IPS-NIHi7 (cell line): ENCODE data around the gene XKR8.

ENCODE experiments used
- DNase-seq: peaks from one replicate; pipeline ENCODE4 v3.0.0; 2012; ENCODE audit warnings: mixed read lengths; ENCODE audit errors: extremely low spot score

The XKR8 gene

DNA sequence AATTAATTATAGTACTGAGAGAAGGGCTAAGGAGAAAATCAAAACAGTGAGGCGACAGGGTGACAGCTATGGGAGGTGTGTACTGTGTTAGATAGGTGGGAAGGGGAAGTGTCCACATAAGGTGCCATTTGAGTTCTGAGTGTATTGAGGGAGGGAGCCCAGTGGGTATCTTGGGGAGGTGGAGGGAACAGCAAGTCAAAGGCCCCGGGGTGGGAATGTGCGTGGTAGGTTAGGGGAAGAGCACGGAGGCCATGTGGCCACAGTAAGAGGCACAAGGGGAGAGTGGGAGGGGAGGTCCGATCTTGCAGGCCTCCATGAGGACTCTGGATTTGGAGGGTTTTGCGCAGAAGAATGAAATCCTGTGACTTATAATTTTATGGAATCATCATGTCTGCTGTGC lies 3.0 kb upstream of the XKR8 start:
- no peak for DNase-seq

DNA sequence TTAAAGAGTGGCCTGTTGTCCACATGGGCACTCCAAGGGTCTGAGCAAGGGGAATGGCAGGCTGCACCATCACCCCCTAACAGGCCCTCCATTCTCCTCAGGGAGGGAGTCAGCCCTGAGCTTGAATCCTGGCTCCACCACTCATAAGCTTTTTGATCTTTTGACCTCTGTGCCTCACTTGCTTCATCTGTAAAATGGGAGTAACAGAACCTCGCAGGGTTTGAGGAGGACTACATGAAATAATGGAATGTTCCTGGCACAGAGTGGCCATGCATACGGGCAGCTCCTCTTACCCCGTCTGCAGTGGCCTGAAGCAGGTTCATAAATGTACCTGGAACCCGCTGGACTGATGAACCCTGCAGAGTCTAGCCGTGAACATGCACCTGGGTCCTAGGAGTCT lies 2.1 kb upstream of the XKR8 start:
- DNase-seq = no peak

DNA sequence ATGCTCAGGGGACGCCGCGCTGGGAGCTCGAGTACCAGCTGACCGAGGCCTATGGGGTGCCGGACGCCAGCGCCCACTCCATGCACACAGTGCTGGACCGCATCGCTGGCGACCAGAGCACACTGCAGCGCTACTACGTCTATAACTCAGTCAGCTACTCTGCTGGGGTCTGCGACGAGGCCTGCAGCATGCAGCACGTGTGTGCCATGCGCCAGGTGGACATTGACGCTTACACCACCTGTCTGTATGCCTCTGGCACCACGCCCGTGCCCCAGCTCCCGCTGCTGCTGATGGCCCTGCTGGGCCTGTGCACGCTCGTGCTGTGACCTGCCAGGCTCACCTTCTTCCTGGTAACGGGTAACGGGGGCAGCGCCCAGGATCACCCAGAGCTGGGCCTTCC lies 1.3 kb upstream of the XKR8 start:
- DNase-seq = no peak

DNA sequence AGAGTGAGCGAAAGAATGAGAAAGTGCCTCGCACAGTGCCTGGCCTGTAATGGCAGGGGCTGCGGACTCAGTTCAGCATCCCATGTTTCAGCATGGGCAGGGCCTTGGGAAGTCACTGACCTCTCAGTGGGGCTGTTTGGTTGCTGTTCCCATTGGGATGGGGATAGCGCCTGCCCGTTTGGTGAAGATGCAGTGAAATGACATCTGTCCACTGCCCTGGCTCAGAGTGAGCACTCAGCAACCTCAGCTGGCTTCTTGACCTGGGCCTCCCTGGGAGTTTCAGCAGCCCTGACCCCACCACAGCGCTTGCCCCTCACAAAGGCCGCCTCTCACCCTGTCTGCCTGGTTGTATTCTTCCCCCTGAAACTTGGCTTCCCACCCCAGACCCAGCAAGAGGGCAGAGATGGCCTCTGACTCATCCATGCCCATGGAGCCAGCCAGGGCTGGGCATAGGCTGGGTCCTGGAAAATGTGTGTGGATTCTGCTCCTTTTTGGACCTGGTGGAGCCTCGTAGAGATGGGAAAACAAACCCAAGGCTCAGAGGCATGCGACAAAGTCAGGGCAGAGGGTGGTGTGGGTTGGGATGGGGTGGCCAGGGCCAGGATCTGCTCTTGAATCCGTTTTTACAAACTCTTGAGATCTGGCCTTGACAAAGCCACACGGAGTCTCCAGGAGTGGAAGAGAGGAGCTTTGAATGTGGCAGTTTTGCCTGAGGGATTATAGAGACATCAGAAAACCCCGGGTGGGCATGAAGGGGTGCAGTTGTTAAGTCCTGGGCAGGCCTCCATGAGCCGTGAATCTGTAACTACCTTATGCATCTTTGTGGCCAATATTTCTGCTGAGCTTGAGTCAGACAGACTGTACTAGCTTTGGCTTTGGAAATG lies 1.2 kb downstream of the XKR8 start:
- DNase-seq = no peak

DNA sequence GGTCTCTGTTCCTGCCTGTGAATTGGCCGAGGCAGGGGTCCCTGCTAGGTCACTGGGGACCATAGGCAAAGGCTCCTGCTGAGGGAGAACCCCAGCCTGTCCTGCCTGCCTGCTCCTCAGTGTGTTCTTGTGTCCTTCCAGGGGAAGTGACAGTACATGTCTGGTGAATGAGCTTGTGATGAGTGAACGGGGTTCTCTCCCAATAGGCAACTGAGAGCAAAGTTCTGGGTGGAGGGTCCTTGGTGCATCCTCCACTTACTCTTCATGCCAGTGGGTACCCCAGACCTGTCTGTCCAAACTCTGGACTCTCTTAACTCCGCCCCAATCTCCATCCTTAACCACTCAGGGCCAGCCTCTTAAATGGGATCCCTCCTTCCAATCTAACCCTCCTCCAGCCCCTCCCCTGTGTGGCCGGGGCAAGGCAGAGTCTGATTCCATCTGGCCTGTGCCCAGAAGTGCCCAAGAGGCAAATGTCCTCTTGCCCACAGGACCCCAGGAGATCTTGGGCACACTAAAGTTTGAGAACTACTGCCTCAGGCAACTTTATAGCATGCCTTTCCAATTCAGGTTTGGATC lies 2.0 kb downstream of the XKR8 start:
- no peak for DNase-seq

DNA sequence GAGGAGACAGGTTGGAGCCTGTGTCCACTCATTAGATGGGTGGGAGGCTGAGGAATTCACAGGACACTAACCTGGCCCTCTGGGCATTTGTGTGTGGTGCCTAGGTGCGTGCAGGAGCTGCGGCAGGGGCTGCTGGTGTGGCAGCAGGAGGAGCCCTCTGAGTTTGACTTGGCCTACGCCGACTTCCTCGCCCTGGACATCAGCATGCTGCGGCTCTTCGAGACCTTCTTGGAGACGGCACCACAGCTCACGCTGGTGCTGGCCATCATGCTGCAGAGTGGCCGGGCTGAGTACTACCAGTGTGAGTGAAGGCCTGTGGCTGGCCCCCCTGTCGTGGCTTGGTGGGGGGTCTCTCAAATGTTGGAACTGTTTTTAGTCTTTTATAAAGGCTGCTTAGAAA lies 3.6 kb downstream of the XKR8 start:
- no peak for DNase-seq

DNA sequence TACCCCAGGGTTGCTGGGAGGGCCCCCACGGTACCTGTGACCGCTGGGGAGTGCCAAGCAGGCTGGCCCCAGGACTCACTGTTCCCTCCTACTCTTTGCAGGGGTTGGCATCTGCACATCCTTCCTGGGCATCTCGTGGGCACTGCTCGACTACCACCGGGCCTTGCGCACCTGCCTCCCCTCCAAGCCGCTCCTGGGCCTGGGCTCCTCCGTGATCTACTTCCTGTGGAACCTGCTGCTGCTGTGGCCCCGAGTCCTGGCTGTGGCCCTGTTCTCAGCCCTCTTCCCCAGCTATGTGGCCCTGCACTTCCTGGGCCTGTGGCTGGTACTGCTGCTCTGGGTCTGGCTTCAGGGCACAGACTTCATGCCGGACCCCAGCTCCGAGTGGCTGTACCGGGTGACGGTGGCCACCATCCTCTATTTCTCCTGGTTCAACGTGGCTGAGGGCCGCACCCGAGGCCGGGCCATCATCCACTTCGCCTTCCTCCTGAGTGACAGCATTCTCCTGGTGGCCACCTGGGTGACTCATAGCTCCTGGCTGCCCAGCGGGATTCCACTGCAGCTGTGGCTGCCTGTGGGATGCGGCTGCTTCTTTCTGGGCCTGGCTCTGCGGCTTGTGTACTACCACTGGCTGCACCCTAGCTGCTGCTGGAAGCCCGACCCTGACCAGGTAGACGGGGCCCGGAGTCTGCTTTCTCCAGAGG lies 6.8 kb downstream of the XKR8 start:
- DNase-seq = peak; percentile 24

DNA sequence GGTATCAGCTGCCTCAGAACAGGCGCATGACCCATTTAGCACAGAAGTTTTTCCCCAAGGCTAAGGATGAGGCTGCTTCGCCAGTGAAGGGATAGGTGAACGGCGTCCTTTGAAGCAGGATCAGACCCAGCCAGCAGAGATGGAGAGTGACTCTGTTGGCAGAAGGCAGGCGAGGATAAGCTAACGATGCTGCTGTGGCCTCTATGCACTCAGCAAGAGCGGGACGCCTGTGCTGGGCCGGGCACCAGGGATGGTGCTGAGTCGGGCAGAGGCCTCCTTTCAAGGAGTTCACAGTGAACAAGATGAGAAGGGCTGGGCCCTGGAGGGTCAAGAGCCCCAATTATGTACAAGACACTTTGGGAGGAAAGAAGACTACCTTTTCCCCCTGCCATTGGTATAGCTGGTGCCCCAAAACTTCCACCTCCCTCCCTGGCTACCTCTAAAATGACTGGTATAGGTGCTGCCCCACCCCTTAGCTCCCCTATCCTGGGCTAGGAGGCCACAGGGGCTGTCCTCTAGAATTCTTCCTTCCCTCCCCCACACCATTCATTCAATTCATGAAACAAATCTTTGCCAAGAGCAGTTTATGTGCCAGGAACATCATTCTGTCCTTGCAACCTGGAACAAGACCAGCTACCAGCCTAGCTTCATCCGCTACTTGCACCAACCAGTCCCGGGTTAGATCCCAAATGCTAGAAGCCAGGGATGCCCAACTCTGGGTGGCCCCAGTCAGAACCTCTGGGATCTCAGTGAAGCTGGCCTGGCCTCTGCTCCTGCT lies 7.5 kb downstream of the XKR8 start:
- DNase-seq = no peak

DNA sequence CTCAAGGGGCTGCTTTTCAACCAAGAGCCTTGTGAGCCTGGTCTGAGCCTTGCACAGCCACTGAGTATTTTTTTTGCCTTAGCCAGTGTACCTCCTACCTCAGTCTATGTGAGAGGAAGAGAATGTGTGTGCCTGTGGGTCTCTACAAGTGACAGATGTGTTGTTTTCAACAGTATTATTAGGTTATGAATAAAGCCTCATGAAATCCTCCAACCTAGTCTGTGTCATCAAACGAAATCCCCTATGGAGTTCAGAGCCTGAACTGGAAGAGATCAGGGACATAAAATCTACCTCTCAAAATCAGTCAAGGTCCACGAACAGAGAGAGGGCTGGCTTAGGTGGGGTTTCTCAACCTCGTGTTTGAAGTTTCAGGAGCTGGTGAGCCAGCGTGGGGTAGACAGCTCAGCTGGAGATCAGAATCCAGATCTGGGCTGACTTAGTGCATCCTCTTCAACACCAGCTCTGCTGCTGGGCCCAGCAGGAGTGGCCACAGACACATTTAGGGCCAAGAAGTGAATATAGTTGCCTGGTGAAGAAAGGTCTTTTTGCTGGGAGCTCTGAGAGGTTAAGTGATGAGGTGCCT lies 8.2 kb downstream of the XKR8 start:
- no peak for DNase-seq

DNA sequence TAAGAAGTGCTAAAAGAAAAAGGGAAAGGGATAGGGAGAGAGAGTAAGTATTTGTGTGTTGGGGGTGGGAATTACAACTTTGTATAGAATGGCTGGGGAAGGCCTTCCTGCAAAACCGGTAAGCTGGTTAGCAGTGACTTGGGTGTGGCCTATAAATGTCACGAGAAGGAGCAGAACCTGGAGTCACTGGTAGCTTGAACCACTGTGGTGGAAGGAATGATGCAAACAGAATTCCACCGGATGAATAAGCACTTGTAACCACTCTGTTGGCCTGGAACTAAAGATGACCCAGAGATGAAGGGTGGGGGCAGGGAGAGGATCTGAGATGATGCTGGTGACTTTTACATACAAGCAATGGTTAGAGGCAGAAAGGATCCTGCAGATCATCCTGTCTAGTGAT lies 8.9 kb downstream of the XKR8 start:
- DNase-seq = no peak

DNA sequence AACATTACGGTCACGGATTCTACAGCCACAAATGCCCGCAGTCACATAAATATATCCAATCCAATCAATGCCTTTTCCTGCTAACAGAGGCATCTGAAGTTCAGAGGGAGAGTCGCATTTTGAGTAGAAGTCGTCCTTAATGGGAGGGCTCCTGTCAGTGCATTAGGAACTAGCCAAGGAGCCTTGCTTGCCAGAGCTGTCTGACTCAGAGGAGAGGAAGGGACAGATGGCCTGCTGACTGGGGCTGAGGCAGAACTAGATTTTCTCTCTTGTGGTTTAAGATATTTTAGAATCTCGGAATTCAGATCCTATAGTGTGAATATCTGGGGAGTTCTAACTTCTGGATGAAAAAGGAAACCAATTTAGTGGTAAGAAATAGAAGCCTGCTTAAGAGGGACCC lies 10.6 kb downstream of the XKR8 start:
- no peak for DNase-seq

DNA sequence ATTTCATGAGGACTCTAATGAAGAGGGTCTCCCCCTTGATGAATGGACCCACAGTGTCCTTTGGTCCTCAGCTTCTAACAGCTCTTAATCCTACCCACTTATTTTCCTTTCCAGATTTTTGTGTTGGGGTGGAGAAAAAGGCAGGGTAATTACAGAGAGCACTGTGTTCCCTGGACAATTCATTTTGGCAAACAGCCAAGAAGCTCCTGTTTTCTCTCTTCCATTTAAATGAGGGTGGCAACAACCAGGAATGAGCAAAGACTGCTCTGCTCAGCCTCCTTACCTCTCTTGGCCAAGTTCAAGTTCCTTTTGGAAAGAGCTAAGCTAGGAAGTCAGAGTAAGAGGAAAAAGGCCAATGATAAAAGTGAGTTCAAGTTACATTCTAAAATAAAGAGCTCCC lies 11.9 kb downstream of the XKR8 start:
- DNase-seq = no peak

DNA sequence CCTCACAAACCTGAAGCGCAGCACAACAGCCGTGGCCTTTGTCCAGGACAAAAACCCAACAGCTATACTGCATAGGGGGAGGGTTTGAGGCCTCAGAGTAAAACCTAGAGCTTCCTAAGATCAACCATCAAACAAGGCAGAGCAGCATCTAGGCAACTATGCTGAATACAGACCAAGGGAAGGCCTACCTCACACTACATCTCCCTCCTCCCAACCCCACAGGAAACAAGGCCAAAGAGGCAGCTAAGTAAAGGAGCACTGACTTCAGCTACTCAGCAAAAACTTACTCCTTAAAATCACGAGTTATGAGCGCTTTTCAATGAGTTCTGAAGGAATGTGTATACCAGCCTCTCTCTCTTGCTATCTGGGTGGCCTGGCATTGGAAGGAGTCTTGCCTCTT lies 12.4 kb downstream of the XKR8 start:
- DNase-seq = no peak

DNA sequence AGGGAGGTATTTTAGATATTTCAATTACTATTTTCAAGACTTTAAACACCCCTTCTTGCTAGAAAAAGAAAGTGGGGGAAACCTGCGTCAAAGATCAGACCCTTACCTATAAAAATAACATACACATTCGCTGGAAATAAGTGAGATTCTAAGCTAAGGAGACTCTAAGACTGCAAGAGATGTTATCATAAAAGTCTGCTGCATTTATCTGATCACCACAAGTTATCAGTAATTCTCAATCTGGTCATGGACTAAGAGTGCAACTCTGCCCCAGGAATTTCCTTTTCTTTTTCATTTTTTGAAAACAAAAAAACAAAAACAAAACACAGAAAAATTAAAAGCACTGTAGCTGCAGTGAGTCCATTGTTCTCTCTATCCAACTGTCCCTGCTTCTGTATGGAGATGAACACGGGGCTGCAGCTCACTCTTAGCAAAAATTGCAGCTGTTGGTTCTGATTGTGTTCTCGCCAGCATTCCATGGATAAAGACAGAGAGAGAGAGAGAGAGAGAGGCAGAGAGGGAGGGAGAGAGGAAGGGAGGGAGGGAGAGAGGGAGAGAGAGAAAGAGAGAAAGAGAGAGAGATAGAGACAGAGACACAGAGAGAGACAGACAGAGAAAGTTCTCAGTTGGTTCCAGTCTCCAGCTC lies 14.1 kb downstream of the XKR8 start:
- DNase-seq = no peak

DNA sequence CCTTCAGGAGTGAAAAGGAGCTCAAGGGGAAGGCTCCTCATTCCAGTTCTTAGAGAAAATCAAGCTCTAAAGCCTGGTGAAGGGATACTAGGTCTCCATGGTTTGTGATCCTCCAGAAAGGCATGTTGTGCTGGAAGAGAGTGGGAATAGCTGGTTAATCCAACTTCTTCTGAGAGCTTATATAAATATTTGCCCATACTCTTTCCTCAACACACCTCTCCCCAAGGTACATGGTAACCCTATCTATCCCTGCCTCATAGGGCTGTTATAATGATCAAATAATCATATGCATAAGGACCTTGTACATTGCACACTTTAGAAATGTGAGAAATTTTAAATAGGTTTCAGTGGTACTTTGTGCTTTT lies 14.6 kb downstream of the XKR8 start:
- DNase-seq = no peak

DNA sequence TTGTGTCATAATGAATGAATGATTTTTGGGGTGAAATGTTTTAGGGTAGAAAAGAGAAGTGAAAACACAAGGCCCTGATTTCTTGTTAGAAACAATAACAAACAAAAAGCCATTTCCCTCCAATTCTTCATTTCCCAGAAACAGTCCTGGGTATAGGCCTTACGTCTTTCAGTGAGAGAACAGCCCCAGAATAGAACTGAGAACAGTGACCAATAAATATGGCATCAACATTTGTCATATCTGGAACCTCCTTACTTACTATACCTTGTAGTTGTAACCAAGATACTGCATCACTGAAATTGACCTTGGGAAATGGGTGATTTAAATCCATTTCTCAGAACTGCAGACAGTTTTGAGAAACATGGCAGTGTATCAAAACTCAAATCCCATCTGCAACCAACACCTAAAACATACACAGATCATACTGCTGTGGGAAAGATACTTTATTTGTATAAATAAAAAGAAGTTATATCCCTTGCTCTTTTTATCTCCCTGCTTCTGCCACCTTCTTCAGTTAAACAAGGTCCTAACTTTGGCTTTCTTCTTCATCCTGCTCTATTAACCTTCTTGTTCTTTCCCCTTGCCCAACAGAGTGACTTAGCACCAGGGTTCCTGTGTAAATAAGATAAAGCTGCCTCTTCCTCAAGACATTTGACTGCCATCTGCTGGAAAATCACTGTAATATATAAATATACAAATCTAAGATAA lies 19.5 kb downstream of the XKR8 start:
- peak; percentile 34 for DNase-seq

DNA sequence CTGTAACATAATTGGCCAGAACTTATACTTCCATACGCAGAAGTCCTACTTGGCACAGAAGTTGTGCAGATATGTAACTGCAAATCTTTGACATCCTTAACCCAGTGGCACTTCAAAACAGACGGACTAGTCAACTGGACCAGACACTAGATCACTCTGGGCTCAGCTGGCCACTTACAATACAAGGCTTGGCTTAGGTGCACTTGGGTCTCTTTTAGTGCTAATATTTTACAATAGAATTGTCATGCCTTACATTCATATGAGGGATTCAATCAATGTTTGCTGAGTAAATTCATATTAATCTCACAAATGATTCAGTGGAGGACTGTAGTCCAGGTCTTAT lies 20.1 kb downstream of the XKR8 start:
- no peak for DNase-seq

DNA sequence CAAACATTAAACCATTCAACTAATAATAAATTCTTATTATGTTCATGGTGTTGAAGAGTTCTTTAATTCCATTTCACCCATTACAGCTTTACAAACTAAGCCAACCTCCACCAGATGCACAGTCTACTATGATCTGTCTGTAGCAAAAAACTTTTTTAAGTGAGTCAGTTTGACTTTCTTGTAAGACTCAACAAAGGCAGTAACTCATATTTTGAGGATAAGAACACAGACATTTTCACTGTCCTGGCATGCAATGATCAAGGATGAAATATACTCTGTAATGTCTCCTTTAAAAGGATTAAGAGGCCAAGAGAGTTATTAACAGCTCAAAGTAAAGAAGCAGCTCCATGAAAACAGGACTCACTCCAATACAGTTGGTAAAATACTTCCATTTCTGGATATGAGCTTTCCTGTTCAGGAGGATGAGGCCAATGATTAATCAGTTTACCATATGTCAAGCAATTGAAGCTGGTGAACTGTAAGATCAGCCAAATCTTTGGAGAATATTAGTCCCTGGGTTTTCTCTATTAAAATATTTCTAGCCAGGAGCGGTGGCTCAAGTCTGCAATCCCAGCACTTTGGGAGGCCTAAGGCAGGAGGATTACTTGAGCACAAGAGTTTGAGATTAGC lies 20.6 kb downstream of the XKR8 start:
- no peak for DNase-seq

DNA sequence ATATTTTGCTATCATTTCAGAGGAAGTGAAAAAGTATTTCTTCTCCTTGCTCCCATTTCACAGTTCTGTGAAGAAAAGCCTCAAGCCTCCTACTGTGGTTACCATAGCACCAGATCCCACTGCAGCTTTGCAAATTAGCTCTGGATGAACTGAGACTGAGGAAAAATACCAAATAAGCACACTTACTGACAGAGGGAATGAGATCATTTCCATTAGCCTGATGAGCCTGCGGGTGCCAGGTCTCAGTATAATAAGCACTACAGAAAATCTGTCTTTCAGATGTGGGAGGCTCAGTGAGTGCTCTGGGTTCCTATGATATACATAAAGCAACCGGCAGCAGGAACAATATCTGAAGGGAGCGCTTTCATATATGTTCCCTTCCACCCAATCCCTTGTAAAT lies 21.4 kb downstream of the XKR8 start:
- no peak for DNase-seq

DNA sequence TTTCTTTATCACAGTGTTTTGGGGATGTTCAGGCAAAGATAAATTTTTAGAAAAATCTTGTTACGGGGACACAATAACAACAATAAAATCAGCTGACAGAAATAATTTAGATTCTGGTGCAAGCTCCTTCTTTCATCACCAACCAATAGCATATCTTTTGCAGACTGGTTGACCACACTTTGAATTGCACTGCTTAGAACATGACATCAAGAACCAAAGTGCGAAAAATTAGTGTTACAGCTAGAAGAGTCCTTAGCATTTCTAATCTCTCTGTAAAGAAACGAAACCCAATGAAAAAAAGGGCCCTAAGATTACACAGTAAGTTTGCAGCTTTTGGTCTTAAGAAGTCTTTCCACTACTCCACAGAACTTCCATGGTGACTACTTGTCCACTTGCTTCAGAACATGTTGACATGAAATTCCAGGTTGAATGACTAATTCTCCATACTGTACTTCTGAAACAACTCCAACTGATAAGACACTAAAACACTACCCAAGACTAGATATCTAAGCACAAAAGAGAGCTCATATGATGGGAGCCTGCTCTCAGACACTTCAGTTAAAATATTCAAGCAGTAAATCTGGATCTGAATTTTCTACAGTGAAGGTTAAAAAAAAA lies 31.3 kb downstream of the XKR8 start:
- DNase-seq = no peak
